Hematopoietic multipotent progenitor cell treated with erythropoietin and hydrocortisone succinate and interleukin-3 and kit ligand, for 15 days (in vitro differentiated cells): Measurements from ENCODE around the gene ARL11.

ENCODE experiments used
- DNase-seq: peaks from one replicate; pipeline ENCODE4 v3.0.0-alpha.2; 2015; ENCODE audit warnings: low spot score

The ARL11 gene

GRCh38 chr13:49649244-49649962 is 21.1 kb downstream of the ARL11 start:
- no peak for DNase-seq

GRCh38 chr13:49649963-49650312 is 21.6 kb downstream of the ARL11 start:
- DNase-seq = no peak

- DNase-seq = no peak
Measured at GRCh38 chr13:49651570-49652354, 23.5 kb downstream of the ARL11 start.

- DNase-seq = peak; percentile 36
Measured at GRCh38 chr13:49652355-49653305, 24.3 kb downstream of the ARL11 start.

- no peak for DNase-seq
Measured at GRCh38 chr13:49653478-49653877, 25.2 kb downstream of the ARL11 start.

- no peak for DNase-seq
Measured at GRCh38 chr13:49654011-49654410, 25.7 kb downstream of the ARL11 start.

GRCh38 chr13:49655906-49656305 is 27.6 kb downstream of the ARL11 start:
- no peak for DNase-seq

- DNase-seq = no peak
Measured at GRCh38 chr13:49657241-49657641, 28.9 kb downstream of the ARL11 start.

- DNase-seq = no peak
Measured at GRCh38 chr13:49664606-49665005, 36.3 kb downstream of the ARL11 start.

- no peak for DNase-seq
Measured at GRCh38 chr13:49667773-49668172, 39.5 kb downstream of the ARL11 start.

GRCh38 chr13:49669735-49670309 is 41.5 kb downstream of the ARL11 start:
- DNase-seq = peak; percentile 48

GRCh38 chr13:49670828-49671227 is 42.5 kb downstream of the ARL11 start:
- DNase-seq = no peak

GRCh38 chr13:49676581-49677298 is 48.4 kb downstream of the ARL11 start:
- DNase-seq = no peak

- DNase-seq = no peak
Measured at GRCh38 chr13:49678191-49678914, 50.0 kb downstream of the ARL11 start.

- no peak for DNase-seq
Measured at GRCh38 chr13:49679246-49679645, 50.9 kb downstream of the ARL11 start.

GRCh38 chr13:49681842-49682435 is 53.6 kb downstream of the ARL11 start:
- DNase-seq = no peak
